Nephron progenitor cell (in vitro differentiated cells): ENCODE measurements around the gene BAZ1B.

ENCODE experiments used
- DNase-seq: peaks from one replicate; pipeline ENCODE4 v3.0.0; 2021
- H3K27ac Mint-ChIP-seq: 2 replicates; pipeline ENCODE4 v1.8.0; 2021; ENCODE audit warnings: mild to moderate bottlenecking, moderate library complexity, mixed read lengths
- H3K27me3 Mint-ChIP-seq: 2 replicates; pipeline ENCODE4 v1.8.0; 2021; ENCODE audit warnings: mild to moderate bottlenecking, low read depth, mixed read lengths; ENCODE audit not compliant: poor library complexity
- H3K36me3 Mint-ChIP-seq: 2 replicates; pipeline ENCODE4 v1.8.0; 2021; ENCODE audit warnings: low read depth, mixed read lengths
- H3K4me1 Mint-ChIP-seq: 2 replicates; pipeline ENCODE4 v1.8.0; 2021; ENCODE audit warnings: mixed read lengths
- H3K4me3 Mint-ChIP-seq: 2 replicates; pipeline ENCODE4 v1.8.0; 2021; ENCODE audit warnings: mild to moderate bottlenecking, moderate library complexity, mixed read lengths
- H3K9me3 Mint-ChIP-seq: 2 replicates; pipeline ENCODE4 v1.8.0; 2021; ENCODE audit warnings: mild to moderate bottlenecking, moderate library complexity, mixed read lengths
- CTCF ChIP-seq: fragments of 200-600 bp; sonication (generic); IDR thresholded peaks from 2 replicates; pipeline ENCODE4 v1.5.0; 2021; ENCODE audit warnings: antibody characterized with exemption

BAZ1B gene

GRCh38 chr7:73463966-73464365 is 58.1 kb downstream of the BAZ1B start:
- no peak for DNase-seq
- no peak overlapping the region for H3K4me3 Mint-ChIP-seq
- H3K27me3 Mint-ChIP-seq, result peaks cover 2% of the 10 kb centered on the region
- no peaks in the 10 kb centered on the region for H3K9me3 Mint-ChIP-seq
- peaks cover 80% of the 10 kb centered on the region for H3K36me3 Mint-ChIP-seq
- H3K27ac Mint-ChIP-seq, result no peak overlapping the region
- no peaks in the 10 kb centered on the region for H3K4me1 Mint-ChIP-seq
- TF ChIP-seq CTCF, result no peak

DNA sequence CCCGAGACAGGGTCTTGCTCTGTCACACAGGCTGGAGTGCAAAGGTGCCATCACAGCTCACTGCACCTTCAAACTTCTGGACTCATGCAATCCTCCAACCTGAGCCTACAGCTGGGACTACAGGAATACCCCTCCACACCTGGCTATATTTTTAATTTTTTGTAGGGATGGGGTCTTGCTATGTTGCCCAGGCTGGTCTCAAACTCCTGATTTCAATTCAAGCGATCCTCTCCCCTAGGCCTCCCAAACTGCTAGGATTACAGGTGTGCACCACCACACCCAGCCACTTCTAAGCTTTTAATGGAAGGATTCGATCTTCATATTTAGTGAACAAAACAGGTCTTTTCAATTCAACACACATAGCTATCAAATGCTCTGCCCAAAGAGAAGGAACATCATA is 58.8 kb downstream of the BAZ1B start:
- H3K27ac Mint-ChIP-seq, result peak overlapping the region; percentile 88
- TF ChIP-seq CTCF, result no peak
- H3K9me3 Mint-ChIP-seq, result no peaks in the 10 kb centered on the region
- H3K4me1 Mint-ChIP-seq, result no peaks in the 10 kb centered on the region
- H3K4me3 Mint-ChIP-seq, result no peak overlapping the region
- peaks cover 86% of the 10 kb centered on the region for H3K36me3 Mint-ChIP-seq
- peaks cover 2% of the 10 kb centered on the region for H3K27me3 Mint-ChIP-seq
- DNase-seq, result no peak

- TF ChIP-seq CTCF, result no peak
- H3K4me3 Mint-ChIP-seq, result no peak overlapping the region
- peaks cover 96% of the 10 kb centered on the region for H3K36me3 Mint-ChIP-seq
- H3K27me3 Mint-ChIP-seq, result peaks cover 2% of the 10 kb centered on the region
- no peaks in the 10 kb centered on the region for H3K4me1 Mint-ChIP-seq
- no peak for DNase-seq
- no peaks in the 10 kb centered on the region for H3K9me3 Mint-ChIP-seq
- H3K27ac Mint-ChIP-seq, result no peak overlapping the region
These were observed 60.3 kb downstream of the BAZ1B start for GRCh38 chr7:73461782-73462285.

- Mint-ChIP-seq H3K27ac (peak overlapping the region; percentile 46), H3K4me3 (no peak overlapping the region), H3K4me1 (no peaks in the 10 kb centered on the region), H3K9me3 (no peaks in the 10 kb centered on the region), H3K27me3 (no peaks in the 10 kb centered on the region), H3K36me3 (peaks cover 70% of the 10 kb centered on the region)
- no peak for DNase-seq
- no peak for TF ChIP-seq CTCF
These were observed 67.7 kb downstream of the BAZ1B start for GRCh38 chr7:73454424-73454823.

DNA sequence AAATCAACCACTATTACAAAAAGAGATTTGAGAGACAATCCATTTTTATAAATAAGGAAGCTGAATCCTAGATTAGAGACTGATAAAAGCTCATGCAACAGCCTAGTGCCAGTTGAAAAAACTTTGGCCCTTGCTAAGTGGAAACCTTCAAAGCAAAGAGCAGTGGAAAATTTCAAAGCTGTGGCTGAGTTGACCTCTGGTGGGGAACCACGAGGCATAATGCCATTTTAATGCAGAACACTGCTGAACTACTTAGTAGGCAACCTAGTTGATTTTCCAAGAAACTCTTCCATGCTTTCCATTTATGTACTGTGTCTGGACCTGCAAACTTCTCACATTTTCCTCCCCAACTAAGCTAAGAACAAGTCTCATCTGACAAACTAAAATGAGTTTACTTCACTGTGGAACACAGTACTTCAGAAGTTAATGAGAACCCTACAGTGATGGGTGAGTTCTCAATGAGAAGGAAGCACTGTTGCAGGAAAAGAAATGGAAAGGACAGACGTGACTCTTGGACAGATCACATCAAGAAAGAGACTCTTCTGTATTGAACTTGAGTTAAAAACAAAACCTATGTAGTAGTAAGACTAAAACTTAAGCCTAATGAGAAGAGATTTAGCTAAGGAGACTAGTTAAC is 69.0 kb downstream of the BAZ1B start:
- DNase-seq, result no peak
- no peak for TF ChIP-seq CTCF
- H3K4me3 Mint-ChIP-seq, result no peak overlapping the region
- H3K27me3 Mint-ChIP-seq, result no peaks in the 10 kb centered on the region
- H3K36me3 Mint-ChIP-seq, result peaks cover 70% of the 10 kb centered on the region
- no peaks in the 10 kb centered on the region for H3K9me3 Mint-ChIP-seq
- no peaks in the 10 kb centered on the region for H3K4me1 Mint-ChIP-seq
- peak overlapping the region; percentile 19 for H3K27ac Mint-ChIP-seq

DNA sequence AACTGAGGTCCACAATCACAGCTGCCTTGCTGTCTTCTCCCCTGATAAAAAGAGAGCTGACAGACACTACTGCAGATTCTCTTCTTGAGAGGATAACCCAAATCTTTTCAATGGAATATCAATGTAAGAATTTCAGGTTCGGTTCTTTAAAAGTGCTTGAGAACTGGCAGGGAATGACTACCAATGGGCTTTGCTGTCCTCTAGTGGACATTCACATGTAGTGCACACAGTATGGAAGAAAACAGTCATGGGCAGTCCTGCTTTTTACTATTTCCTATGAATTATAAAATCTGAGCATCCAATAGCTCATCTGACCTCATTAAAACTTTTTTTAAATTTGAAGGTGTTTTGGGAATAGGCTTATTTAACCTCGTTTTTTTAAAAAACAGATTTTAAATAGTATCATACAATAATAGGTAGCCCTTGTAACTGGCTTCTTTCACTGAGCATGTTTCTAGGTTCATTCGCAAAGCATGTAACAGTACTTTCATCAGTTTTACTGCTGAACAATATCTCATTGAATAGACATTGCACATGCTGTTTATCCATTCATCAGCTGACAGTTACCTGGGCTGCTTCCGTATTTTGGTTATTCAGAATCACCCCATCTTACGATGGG is 70.2 kb downstream of the BAZ1B start:
- H3K4me3 Mint-ChIP-seq, result no peak overlapping the region
- peak; percentile 99 for TF ChIP-seq CTCF
- peak; percentile 30 for DNase-seq
- no peaks in the 10 kb centered on the region for H3K4me1 Mint-ChIP-seq
- H3K9me3 Mint-ChIP-seq, result no peaks in the 10 kb centered on the region
- no peak overlapping the region for H3K27ac Mint-ChIP-seq
- peaks cover 70% of the 10 kb centered on the region for H3K36me3 Mint-ChIP-seq
- no peaks in the 10 kb centered on the region for H3K27me3 Mint-ChIP-seq
